Lower lobe of right lung (tissue), 2 donors: ENCODE measurements around the gene PGAM5. TPM values are rescaled to one million over a fixed set of nuclear protein-coding genes. Genes with fewer than 3 reads are reported as not detected.
"Not testable (repeated sequence)": the region's sequence is repeated elsewhere in the genome, so short reads cannot be mapped to it uniquely, and the experiment has no call there.

Experiments
- ATAC-seq, 2 donors: fragments of 200-7000 bp; cut with Tn5 transposase; one replicate each; pipeline ENCODE4 v1.9.1; 2020 to 2022; ENCODE audit warnings: mild to moderate bottlenecking in 2 of 2, moderate library complexity in 2 of 2
- DNase-seq: peaks from one replicate; pipeline ENCODE4 v3.0.0-alpha.2; 2020
- H3K27ac ChIP-seq: fragments of 200-600 bp; one replicate; pipeline ENCODE4 v1.8.0; 2022
- H3K27me3 ChIP-seq: fragments of 200-600 bp; one replicate; pipeline ENCODE4 v1.8.0; 2022; ENCODE audit warnings: low read depth
- H3K36me3 ChIP-seq: fragments of 200-600 bp; one replicate; pipeline ENCODE4 v1.8.0; 2022; ENCODE audit warnings: mild to moderate bottlenecking
- H3K4me1 ChIP-seq: fragments of 200-600 bp; one replicate; pipeline ENCODE4 v1.8.0; 2022
- H3K4me3 ChIP-seq: fragments of 200-600 bp; one replicate; pipeline ENCODE4 v1.8.0; 2022; ENCODE audit warnings: mild to moderate bottlenecking
- H3K9me3 ChIP-seq: fragments of 200-600 bp; one replicate; pipeline ENCODE4 v1.8.0; 2022
- intact Hi-C: fragments of 100-400 bp; cut with DNase I; formaldehyde crosslinking; loops from one replicate; pipeline ENCODE4 v1.11.0; 2022
- total RNA-seq: library from RNA; stranded (reverse); fragmentation: NEBNext Ultra II Directional; extraction: Animal tissue kit (Norgen Biotek cat#: 25700); gene quantifications from one replicate; pipeline ENCODE4 v1.2.1, GENCODE V29; 2021
- TF ChIP-seq, protein P1 (sequence below): fragments of 200-600 bp; IDR thresholded peaks from one replicate; pipeline ENCODE4 v1.8.0; 2022; ENCODE audit warnings: antibody characterized with exemption, mild to moderate bottlenecking
- donor health status: DM: no; HTN: yes; CAD: no; lungs with severe emphysema.

Gene PGAM5
- total RNA-seq, 1 donor from 2014 or later = 21.7 TPM

DNA sequence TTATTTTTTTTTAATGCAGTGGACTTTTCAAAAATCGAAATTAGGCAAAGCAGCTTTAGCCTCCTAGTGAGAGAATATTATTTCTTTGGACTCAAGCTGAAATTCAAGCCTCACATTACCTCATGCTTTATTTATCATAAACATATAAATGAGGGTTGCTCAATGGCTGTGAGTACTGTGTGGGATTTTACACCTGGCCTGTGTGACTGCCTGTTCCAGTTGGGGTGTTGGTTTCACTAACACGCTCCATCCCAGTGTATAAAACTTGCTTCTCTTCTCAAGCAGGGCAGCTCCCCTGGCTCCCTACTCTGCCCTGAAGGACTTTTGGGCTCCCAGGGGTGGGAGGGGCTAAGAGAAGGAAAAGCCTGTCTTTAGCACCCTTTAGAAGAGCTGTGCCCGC, 36.0 kb downstream of the PGAM5 start:
- ATAC-seq = peak in 1 of 2 donors; percentile 7

GRCh38 chr12:132747395-132747794, 36.8 kb downstream of the PGAM5 start:
- H3K4me3 ChIP-seq = no peak overlapping the region
- intact Hi-C loops = no loop called here
- peak; percentile 20 for DNase-seq
- H3K9me3 ChIP-seq = no peaks in the 10 kb centered on the region
- no peaks in the 10 kb centered on the region for H3K4me1 ChIP-seq
- H3K36me3 ChIP-seq = peaks cover 100% of the 10 kb centered on the region
- H3K27me3 ChIP-seq = no peaks in the 10 kb centered on the region
- TF ChIP-seq, protein P1, sequence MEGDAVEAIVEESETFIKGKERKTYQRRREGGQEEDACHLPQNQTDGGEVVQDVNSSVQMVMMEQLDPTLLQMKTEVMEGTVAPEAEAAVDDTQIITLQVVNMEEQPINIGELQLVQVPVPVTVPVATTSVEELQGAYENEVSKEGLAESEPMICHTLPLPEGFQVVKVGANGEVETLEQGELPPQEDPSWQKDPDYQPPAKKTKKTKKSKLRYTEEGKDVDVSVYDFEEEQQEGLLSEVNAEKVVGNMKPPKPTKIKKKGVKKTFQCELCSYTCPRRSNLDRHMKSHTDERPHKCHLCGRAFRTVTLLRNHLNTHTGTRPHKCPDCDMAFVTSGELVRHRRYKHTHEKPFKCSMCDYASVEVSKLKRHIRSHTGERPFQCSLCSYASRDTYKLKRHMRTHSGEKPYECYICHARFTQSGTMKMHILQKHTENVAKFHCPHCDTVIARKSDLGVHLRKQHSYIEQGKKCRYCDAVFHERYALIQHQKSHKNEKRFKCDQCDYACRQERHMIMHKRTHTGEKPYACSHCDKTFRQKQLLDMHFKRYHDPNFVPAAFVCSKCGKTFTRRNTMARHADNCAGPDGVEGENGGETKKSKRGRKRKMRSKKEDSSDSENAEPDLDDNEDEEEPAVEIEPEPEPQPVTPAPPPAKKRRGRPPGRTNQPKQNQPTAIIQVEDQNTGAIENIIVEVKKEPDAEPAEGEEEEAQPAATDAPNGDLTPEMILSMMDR = no peak
- no peak overlapping the region for H3K27ac ChIP-seq
- ATAC-seq = no peak

More for the DNA sequence above, 36.0 kb downstream of the PGAM5 start:
- no peak overlapping the region for H3K4me3 ChIP-seq
- no peak overlapping the region for H3K27ac ChIP-seq
- no peaks in the 10 kb centered on the region for H3K27me3 ChIP-seq
- no peaks in the 10 kb centered on the region for H3K4me1 ChIP-seq
- H3K36me3 ChIP-seq = peaks cover 100% of the 10 kb centered on the region
- TF ChIP-seq, protein P1 = no peak
- no peaks in the 10 kb centered on the region for H3K9me3 ChIP-seq
- DNase-seq = no peak
- intact Hi-C loops = no loop called here

- DNase-seq = peak; percentile 10
These were observed 37.3 kb downstream of the PGAM5 start for GRCh38 chr12:132747896-132748295.

DNA sequence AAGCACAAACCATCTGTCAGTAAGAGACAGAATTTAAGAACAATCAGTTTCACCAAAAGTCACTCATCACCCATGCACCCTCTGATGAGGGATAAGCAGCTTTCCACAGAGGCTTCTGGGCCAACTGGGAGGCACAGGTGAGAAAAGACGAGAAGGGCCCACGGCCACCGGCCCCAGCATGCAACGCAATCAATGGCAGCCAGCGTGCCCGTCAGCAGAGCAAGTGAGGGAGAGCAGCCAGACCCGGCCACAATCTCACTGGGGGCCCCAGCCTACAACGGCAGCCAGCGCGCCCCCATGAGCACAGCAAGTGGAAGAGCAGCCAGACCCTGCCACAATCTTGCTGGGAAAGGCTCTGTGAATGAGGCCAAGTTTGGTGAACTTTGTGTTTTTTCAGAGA, 37.7 kb downstream of the PGAM5 start:
- H3K36me3 ChIP-seq = peaks cover 100% of the 10 kb centered on the region
- DNase-seq (peak; percentile 32), ATAC-seq (no peak)
- intact Hi-C loops = no loop called here
- H3K9me3 ChIP-seq = no peaks in the 10 kb centered on the region
- no peak overlapping the region for H3K27ac ChIP-seq
- TF ChIP-seq, protein P1 = no peak
- H3K4me1 ChIP-seq = no peaks in the 10 kb centered on the region
- no peak overlapping the region for H3K4me3 ChIP-seq
- no peaks in the 10 kb centered on the region for H3K27me3 ChIP-seq

More at GRCh38 chr12:132747896-132748295, 37.3 kb downstream of the PGAM5 start:
- Histone ChIP-seq H3K4me1 (no peaks in the 10 kb centered on the region), H3K27me3 (no peaks in the 10 kb centered on the region), H3K36me3 (peaks cover 100% of the 10 kb centered on the region), H3K4me3 (no peak overlapping the region), H3K27ac (no peak overlapping the region), H3K9me3 (no peaks in the 10 kb centered on the region)
- TF ChIP-seq, protein P1 = no peak
- intact Hi-C loops = no loop called here
- ATAC-seq = no peak

DNA sequence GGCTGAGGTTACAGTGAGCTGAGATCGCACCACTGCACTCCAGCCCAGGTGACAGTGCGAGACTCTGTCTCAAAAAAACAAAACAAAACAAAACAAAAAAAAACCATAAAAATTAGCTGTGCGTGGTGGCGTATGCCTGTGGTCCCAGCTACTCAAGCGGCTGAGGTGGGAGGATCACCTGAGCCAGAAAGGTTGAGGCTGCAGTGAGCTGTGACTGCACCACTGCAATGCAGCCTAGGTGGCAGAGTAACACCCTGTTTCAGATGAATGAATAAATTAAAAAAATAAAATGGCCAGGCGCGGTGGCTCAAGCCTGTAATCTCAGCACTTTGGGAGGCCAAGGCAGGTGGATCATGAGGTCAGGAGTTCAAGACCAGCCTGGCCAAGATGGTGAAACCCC, 43.0 kb downstream of the PGAM5 start:
- intact Hi-C loops, H3K4me3 ChIP-seq, H3K4me1 ChIP-seq, H3K27ac ChIP-seq, H3K27me3 ChIP-seq, H3K9me3 ChIP-seq, ATAC-seq: not testable (repeated sequence)
- H3K36me3 ChIP-seq = peaks cover 82% of the 10 kb centered on the region
- peak; percentile 10 for DNase-seq

DNA sequence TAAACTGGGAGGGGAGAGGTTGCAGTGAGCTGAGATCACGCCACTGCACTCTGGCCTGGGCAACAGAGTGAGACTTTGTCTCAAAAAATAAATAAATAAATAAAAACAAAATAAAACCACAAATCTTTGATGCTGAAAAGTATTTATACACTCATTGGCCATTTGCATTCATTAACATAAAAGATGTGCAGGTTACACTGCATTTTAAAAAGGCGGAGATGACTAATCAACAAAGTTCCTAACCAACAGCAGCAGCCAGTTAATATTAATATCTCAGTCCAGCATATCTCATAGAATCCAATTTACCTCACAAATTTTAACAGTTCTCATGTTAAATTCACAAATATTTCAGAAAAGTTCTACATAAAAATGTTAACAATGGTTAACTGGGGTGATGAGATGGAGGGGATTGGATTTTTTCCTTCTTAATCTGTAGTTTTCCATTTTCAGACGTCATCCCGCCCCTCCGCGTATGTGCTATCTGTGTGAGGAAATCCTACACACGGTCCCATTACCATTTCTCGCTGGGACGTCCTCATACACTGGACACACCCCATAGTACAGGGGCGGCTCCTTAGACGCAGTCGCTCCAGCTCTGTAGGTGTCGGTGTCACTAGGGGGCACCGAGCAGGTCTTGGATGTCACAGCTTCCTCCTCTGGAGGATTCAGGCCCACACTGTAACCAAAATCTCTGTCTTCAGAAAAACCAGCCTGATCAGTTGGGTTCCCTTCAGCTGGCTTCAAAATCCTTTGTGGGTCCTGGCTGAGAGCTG, 43.7 kb downstream of the PGAM5 start:
- Histone ChIP-seq H3K27me3 (no peaks in the 10 kb centered on the region), H3K36me3 (peaks cover 76% of the 10 kb centered on the region), H3K27ac (no peak overlapping the region), H3K4me1 (peaks cover 3% of the 10 kb centered on the region), H3K9me3 (no peaks in the 10 kb centered on the region), H3K4me3 (no peak overlapping the region)
- DNase-seq = peak; percentile 25
- TF ChIP-seq, protein P1 = no peak
- ATAC-seq = no peak
- intact Hi-C loops = no loop called here

GRCh38 chr12:132758825-132759224, 48.2 kb downstream of the PGAM5 start:
- ATAC-seq, H3K27ac ChIP-seq, DNase-seq, H3K9me3 ChIP-seq, intact Hi-C loops, H3K27me3 ChIP-seq, H3K4me3 ChIP-seq: not testable (repeated sequence)
- Histone ChIP-seq H3K4me1 (peaks cover 28% of the 10 kb centered on the region), H3K36me3 (peaks cover 32% of the 10 kb centered on the region)
